LNCAP (cell line): ENCODE measurements around the gene SKI.

Experiments used
- TF ChIP-seq, protein P1 (sequence below): fragments of 450-650 bp; IDR thresholded peaks from 2 replicates; pipeline ENCODE4 v1.5.1; 2017; ENCODE audit warnings: mild to moderate bottlenecking

SKI gene

DNA sequence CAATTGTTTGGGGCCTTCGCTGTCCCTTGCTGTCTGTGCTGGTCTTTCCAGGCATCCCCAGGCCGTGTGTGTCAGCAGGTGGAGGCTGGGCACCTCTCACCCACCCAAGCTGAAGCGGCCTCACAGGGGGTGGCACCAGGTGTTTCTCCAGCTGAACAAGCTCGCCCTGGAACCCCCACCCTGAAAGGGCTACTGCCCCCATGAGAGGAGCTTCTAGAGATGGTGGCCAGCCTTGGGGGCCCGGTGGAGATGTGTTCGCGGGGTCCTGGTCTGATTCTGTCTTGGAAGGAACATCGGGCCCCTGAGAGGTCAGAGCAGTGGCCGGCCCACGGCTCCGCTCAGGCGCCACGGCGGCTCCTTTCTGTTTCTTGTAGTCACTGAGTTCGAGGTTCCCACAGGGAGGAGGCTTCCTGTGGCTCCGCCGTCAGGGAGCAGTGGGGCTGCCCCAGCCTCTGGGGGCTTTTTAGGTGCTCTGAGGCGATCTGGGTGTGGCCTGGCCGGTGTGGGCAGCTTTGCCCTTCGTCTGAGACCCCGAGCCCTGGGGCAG lies 46.9 kb downstream of the SKI start:
- TF ChIP-seq, protein P1, sequence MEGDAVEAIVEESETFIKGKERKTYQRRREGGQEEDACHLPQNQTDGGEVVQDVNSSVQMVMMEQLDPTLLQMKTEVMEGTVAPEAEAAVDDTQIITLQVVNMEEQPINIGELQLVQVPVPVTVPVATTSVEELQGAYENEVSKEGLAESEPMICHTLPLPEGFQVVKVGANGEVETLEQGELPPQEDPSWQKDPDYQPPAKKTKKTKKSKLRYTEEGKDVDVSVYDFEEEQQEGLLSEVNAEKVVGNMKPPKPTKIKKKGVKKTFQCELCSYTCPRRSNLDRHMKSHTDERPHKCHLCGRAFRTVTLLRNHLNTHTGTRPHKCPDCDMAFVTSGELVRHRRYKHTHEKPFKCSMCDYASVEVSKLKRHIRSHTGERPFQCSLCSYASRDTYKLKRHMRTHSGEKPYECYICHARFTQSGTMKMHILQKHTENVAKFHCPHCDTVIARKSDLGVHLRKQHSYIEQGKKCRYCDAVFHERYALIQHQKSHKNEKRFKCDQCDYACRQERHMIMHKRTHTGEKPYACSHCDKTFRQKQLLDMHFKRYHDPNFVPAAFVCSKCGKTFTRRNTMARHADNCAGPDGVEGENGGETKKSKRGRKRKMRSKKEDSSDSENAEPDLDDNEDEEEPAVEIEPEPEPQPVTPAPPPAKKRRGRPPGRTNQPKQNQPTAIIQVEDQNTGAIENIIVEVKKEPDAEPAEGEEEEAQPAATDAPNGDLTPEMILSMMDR: no peak

DNA sequence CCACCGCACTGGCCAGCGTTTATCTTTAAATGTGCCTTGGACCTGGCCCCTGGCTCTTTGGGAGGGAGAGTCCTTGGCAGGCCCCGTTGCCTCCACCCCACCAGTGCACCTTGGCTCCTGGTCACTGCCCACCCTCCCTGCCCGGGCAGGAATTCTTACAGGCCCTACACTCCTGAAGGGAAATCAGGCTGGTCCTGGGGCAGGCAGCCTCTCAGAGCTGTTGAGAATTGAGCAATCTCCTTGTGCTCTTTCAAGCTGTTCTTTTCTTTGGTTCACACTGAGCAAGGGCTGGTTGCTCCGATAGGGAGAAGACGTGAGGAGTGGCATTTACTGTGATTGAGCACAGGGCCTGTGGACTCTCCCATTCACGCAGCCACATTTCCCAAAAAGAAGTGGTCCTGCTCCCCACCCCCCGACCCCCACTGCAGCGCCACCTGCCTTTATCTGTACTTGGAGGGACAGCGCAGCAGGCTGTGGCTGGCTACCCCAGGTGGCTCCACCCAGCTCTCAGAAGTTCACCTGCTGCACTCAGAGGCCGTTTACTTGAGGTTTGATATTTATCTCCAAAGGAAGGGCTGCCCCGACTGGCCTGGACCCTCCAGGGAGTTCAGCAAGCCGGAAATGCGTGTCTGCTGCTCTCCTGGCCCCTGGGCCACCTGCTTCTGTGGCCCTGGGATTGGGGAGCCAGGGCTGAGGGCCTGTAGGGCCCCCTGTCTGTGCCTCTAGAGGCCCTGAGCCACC lies 47.8 kb downstream of the SKI start:
- TF ChIP-seq, protein P1: no peak

DNA sequence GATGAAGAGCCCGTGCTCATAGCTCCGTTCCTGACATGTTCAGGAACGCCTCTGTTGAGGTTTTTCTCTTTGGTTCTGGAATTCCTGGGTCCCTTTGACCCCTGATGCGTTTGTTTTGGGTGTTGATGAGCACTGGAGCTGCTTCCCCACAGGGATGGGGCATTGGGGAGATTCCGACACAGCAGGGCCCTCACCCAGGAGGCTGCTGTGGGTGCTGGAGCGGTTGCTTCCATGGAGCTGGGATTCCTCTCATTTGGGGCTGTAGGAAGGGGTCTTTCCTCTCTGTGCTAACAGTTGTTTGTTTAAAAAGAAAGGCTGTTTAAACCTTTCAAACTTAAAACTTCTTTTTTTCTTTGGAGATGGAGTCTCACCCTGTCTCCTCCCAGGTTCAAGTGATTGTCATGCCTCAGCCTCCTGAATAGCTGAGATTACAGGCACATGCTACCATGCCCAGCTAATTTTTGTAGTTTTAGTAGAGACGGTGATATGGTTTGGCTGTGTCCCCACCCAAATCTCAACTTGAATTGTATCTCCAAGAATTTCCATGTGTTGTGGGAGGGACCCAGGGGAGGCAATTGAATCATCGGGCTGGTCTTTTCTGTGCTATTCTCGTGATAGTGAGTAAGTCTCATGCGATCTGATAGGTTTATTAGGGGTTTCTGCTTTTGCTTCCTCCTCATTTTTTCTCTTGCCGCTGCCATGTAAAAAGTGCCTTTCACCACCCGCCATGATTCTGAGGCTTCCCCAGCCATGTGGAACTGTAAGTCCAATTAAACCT lies 48.9 kb downstream of the SKI start:
- TF ChIP-seq, protein P1: no peak

DNA sequence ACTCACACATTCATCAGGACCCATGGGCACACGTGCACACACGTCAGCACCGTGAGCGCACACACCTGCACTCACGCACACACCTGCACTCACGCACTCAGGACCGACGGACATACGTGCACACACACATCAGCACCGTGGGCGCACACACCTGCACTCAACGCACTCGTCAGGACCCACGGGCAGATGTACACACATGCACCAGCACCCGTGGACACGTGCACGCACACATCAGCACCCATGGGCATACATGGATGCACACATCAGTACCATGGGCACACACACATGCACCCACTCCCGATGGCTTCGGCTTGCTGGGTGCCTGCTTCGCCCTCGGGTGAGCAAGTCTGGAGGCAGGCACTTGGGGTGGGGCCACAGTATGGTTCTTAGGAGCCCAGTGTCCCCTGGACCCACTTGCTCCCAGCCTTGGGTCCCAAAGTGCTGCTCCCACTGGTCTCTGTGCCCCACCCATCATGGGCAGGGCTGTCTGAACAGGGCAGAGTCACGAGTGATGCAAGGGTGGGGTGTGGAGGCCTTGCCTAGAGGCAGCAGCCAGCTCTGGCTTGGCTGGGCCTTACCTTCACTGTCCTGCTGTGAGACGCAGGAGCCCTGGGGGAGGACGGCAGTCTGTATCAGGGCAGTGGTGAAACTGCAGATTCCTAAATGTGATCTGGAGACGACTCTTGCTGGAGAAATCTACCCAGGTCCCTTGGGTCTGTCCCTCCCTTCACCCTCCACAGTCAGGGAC lies 49.8 kb downstream of the SKI start:
- TF ChIP-seq, protein P1: no peak

DNA sequence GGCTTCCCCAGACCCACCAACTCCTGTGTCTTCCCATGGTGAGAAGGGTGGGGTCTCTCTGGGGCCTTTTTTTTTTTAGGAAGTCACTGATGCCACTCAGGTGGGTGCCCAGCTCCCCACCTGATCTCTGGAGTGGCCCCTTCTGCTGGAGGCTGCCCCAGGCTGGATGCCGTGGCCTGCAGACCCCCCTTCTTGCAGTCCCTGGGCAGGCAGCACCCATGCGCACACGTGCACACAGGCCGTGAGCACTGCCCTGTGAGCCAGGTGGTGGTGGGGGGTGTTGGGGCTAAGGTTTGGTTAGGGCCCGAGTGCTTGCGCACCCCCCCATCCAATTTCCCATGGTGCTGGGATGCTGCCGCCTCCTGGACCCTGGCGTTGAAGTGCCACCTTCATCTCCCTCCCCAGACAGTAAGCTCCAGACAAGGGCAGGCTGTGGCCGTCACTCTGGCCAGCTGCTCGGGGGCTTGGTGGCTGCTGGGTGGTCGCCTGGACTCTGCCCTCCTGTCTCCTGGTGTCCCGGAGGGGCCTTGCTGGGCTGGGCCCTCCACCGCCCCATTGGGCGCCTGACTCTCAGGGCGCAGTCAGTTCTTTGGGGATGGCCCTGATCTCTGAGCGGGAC lies 50.6 kb downstream of the SKI start:
- TF ChIP-seq, protein P1: no peak

DNA sequence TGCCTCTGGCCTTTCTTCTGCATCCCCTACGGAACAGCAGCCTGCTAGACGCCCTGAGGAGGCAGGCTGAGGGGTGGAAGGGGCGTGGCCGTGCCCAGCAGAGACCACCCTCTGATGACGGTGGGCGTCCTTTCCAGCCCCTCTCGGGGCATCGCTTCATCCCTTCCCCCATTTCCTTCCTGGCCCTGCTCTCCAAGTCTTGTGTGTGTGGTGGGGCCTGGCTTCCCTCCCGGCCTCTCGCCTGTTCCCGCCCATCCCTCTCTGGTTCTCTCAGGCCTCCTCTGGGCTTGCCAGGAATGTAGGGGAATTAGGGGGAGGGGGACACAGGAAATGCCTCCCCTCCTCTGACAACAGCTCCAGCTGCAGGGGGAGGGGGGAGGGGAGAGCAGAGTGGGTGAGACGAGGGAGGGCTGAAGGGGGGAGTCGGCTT lies 51.1 kb downstream of the SKI start:
- TF ChIP-seq, protein P1: no peak

DNA sequence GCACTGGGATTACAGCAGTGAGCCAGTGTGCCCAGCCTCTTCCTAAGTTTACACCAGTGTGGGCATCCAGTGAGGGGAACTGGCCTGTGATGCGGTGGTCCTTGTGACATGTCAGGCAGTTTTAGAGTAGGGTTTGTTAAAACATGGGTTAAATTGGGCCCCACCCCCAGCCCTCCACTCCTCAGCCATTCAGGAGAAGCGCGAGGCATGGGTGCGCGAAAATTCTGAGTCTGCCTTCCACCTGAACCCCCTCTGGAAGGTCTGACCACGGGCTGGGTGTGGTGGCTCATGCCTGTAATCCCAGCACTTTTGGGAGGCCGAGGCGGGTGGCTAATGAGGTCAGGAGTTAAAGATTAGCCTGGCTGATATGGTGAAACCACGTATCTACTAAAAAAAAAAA lies 51.7 kb downstream of the SKI start:
- TF ChIP-seq, protein P1: no peak
